B cell (primary cell): ENCODE measurements around the gene TBC1D17. TPM values are rescaled to one million over a fixed set of nuclear protein-coding genes. Genes with fewer than 3 reads are reported as not detected.
A peak's percentile ranks its signal among the peaks of the same experiment; 100 is the strongest.

Experiments
- ATAC-seq: fragments of 200-7000 bp; cut with Tn5 transposase; one replicate; pipeline ENCODE4 v1.10.0; 2021; ENCODE audit warnings: low read depth, mild to moderate bottlenecking, moderate number of reproducible peaks, moderate library complexity
- CTCF ChIA-PET: fragments of 350-600 bp; sonication (Branson Sonifier 250); formaldehyde crosslinking; loops from one replicate; lab custom pipeline; 2021; ENCODE audit warnings: antibody characterized with exemption, inconsistent platforms; lab: Charles Lee
- POLR2A ChIA-PET: fragments of 350-600 bp; sonication (Branson Sonifier 250); formaldehyde crosslinking; loops from one replicate; lab custom pipeline; 2021; ENCODE audit warnings: antibody characterized with exemption; lab: Charles Lee
- DNase-seq: peaks from one replicate; pipeline ENCODE4 v3.0.0; 2013
- H2AFZ ChIP-seq: 2 replicates; pipeline ENCODE4 v1.6.1; 2012; ENCODE audit warnings: mild to moderate bottlenecking, low read depth, low read length; ENCODE audit not compliant: insufficient read depth, poor library complexity, severe bottlenecking
- H3K27ac ChIP-seq, 2 donors: 1 replicate in 1 of 2; 2 replicates in 1 of 2; pipeline ENCODE4 v1.5.1; 2012 to 2013; ENCODE audit warnings: low read length in 2 of 2, mild to moderate bottlenecking in 2 of 2, moderate library complexity in 1 of 2
- H3K27me3 ChIP-seq, 4 experiments: fragments of 200-600 bp in 1 of 4; sonication (generic) in 1 of 4; replicated peaks in 1 of 4; 1 replicate in 2 of 4; 2 replicates in 2 of 4; pipeline versions ENCODE4 v1.6.1 to v1.7.0; 2013 to 2016; ENCODE audit warnings: low read length in 3 of 4, mild to moderate bottlenecking in 2 of 4, mixed read lengths in 1 of 4, moderate library complexity in 1 of 4; ENCODE audit not compliant: insufficient read depth in 4 of 4, control insufficient read depth in 3 of 4; ENCODE audit errors: control extremely low read depth in 1 of 4
- H3K36me3 ChIP-seq, 2 experiments: replicated peaks in 1 of 2; 1 replicate in 1 of 2; 2 replicates in 1 of 2; pipeline versions ENCODE4 v1.6.1 to v1.7.1; 2013; ENCODE audit warnings: low read length in 1 of 2; ENCODE audit not compliant: insufficient read depth in 2 of 2, control insufficient read depth in 1 of 2; ENCODE audit errors: control extremely low read depth in 1 of 2, extremely low read depth in 1 of 2
- H3K4me1 ChIP-seq, 2 donors: fragments of 200-600 bp in 1 of 2; sonication (generic) in 1 of 2; 1 replicate in 1 of 2; 2 replicates in 1 of 2; pipeline versions ENCODE4 v1.5.1 to v1.6.1; 2013 to 2017; ENCODE audit warnings: low read length in 2 of 2; ENCODE audit not compliant: control insufficient read depth in 2 of 2, insufficient read depth in 2 of 2
- H3K4me2 ChIP-seq: replicated peaks from 2 replicates; pipeline ENCODE3; 2012; ENCODE audit warnings: mild to moderate bottlenecking, low read depth, low read length; ENCODE audit not compliant: poor library complexity, severe bottlenecking
- H3K4me3 ChIP-seq, 5 experiments: fragments of 200-600 bp in 1 of 5; sonication (generic) in 1 of 5; 1 replicate in 3 of 5; 2 replicates in 2 of 5; pipeline versions ENCODE4 v1.5.1 to v1.7.0; 2011 to 2016; ENCODE audit warnings: low read length in 4 of 5, mild to moderate bottlenecking in 4 of 5, low read depth in 2 of 5, control low read depth in 1 of 5, moderate library complexity in 1 of 5; ENCODE audit not compliant: insufficient read depth in 1 of 5; ENCODE audit errors: control extremely low read depth in 1 of 5, extremely low read depth in 1 of 5
- H3K79me2 ChIP-seq: fragments of 200-600 bp; sonication (generic); one replicate; pipeline ENCODE4 v1.6.0; 2016; ENCODE audit warnings: low read length; ENCODE audit not compliant: control insufficient read depth, insufficient read depth
- H3K9ac ChIP-seq: fragments of 200-600 bp; sonication (generic); 2 replicates; pipeline ENCODE4 v1.6.1; 2017; ENCODE audit warnings: mild to moderate bottlenecking, low read length, moderate library complexity
- H3K9me3 ChIP-seq, 3 donors: one replicate each; pipeline versions ENCODE4 v1.6.1 to v1.7.1; 2013; ENCODE audit warnings: low read length in 2 of 3; ENCODE audit not compliant: control insufficient read depth in 2 of 3, insufficient read depth in 1 of 3; ENCODE audit errors: control extremely low read depth in 1 of 3
- H4K20me1 ChIP-seq: 2 replicates; pipeline ENCODE4 v1.6.0; 2012; ENCODE audit warnings: mild to moderate bottlenecking, low read length; ENCODE audit not compliant: insufficient read depth, control insufficient read depth, poor library complexity, severe bottlenecking
- H3K27ac Mint-ChIP-seq: one replicate; pipeline ENCODE4 v1.8.0; 2021; ENCODE audit warnings: mixed read lengths
- H3K27me3 Mint-ChIP-seq: one replicate; pipeline ENCODE4 v1.8.0; 2021; ENCODE audit warnings: mixed read lengths
- H3K4me1 Mint-ChIP-seq: one replicate; pipeline ENCODE4 v1.8.0; 2021; ENCODE audit warnings: mixed read lengths
- H3K4me3 Mint-ChIP-seq: one replicate; pipeline ENCODE4 v1.8.0; 2021; ENCODE audit warnings: mixed read lengths
- H3K9me3 Mint-ChIP-seq: one replicate; pipeline ENCODE4 v1.8.0; 2022; ENCODE audit warnings: mixed read lengths; ENCODE audit not compliant: insufficient read depth
- CTCF ChIP-seq: fragments of 200-600 bp; IDR thresholded peaks from one replicate; pipeline ENCODE4 v1.8.0; 2022; ENCODE audit warnings: antibody characterized with exemption, mild to moderate bottlenecking
- EZH2 ChIP-seq: IDR thresholded peaks from 2 replicates; pipeline ENCODE4 v1.6.1; 2012; ENCODE audit warnings: borderline replicate concordance, low read depth, mild to moderate bottlenecking, moderate library complexity, low read length; ENCODE audit not compliant: insufficient read depth, poor library complexity, severe bottlenecking
- WGBS: methylation state at CpG from one replicate; pipeline ENCODE4 v1.1.5; 2013; ENCODE audit warnings: missing lambda C conversion rate; ENCODE audit not compliant: insufficient coverage; 5-methylcytosine and 5-hydroxymethylcytosine counted together
- intact Hi-C: fragments of 100-400 bp; cut with micrococcal nuclease; formaldehyde crosslinking; loops from one replicate; pipeline ENCODE4 v1.10.0; 2022
- polyA plus RNA-seq: library from polyadenylated mRNA; depleted of rRNA; stranded (reverse); fragments of >200 nt; gene quantifications from 2 replicates; pipeline ENCODE4 v1.2.3, GENCODE V29; 2012
- total RNA-seq, 2 donors: library from RNA; stranded (reverse); fragments of 120-200 nt in 1 of 2; gene quantifications; 1 replicate in 1 of 2; 2 replicates in 1 of 2; pipeline versions ENCODE4 v1.2.3 to v1.2.4, GENCODE V29; 2013 to 2022

Gene TBC1D17
- total and polyA plus RNA-seq, 2 donors (not counting 1 experiment from before 2014, with no cell fraction given), result 85.7 to 98.7 TPM

DNA sequence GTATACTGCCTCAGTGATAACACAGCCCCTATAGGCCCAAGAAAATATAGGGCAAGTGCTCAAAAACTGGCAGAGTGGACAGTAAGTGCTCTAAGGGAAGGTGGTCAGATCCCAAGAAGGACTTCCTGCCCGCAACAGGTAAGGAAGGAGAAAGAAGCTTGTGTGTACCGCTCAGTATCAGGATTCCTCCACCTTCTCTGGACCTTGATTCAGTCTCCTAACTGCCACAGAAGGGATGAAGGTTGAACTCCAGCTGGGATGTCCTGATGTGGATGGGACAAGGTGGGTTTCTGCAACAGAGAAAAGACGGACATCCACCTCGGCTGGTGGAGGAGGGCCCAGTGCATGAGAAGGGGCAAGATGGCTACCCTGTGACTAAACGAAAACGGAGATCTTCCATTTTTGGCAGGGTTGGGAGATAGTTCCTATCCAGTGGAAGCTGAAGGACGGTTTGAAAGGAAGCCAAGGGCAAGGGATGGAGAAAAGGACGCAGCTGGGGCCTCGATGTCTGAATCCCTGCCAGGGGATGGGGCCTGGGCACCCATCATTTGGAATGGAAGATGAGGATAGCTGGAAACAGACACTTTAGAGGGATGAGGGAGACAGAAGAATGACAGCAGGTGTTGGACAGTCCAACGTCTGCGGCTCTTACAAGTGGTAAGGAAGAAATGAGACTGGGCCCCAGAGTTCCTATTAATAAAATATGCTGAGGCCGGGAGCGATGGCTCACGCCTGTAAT is 50.2 kb downstream of the TBC1D17 start:
- Mint-ChIP-seq H3K9me3 (no peaks in the 10 kb centered on the region), H3K4me3 (peak overlapping the region; percentile 100), H3K27ac (peak overlapping the region; percentile 72), H3K27me3 (no peaks in the 10 kb centered on the region), H3K4me1 (peaks cover 68% of the 10 kb centered on the region)
- ChIA-PET CTCF (interaction anchor here (1.1 to 3.1 kb wide), 4 partner anchors 10 to 32 kb away, joined by 3 to 20 read pairs (median 10); no protein-coding TSS in a partner anchor), POLR2A (interaction anchor here (0.6 to 3.1 kb wide), 4 partner anchors 9 to 58 kb away, joined by 3 to 28 read pairs (median 8); no protein-coding TSS in a partner anchor)
- no peaks in the 10 kb centered on the region for H3K27me3 ChIP-seq
- H3K36me3 ChIP-seq, result peaks cover 1 to 37% of the 10 kb centered on the region in 2 experiments
- H3K9me3 ChIP-seq, result peaks cover 0 to 3% (median 0%) of the 10 kb centered on the region in 3 donors
- peak overlapping the region in 1 of 2 donors; percentile 2 for H3K27ac ChIP-seq
- H3K4me3 ChIP-seq, result no peak overlapping the region
- H3K9ac ChIP-seq, result peak overlapping the region; percentile 19
- TF ChIP-seq CTCF (no peak), EZH2 (no peak)
- intact Hi-C loops, result loop anchor here (10.0 kb wide), 1 partner anchor 877 kb away; no protein-coding TSS in a partner anchor
- peaks cover 68% of the 10 kb centered on the region for H3K79me2 ChIP-seq
- DNase-seq, result no peak
- 85% methylated on average over 8 of the region's 14 CpGs for WGBS
- H2AFZ ChIP-seq, result no peak overlapping the region
- no peak for ATAC-seq
- H3K4me1 ChIP-seq, result peaks cover 20 to 40% of the 10 kb centered on the region in 2 donors
- H4K20me1 ChIP-seq, result peaks cover 55% of the 10 kb centered on the region
- H3K4me2 ChIP-seq, result peak overlapping the region; percentile 94
